ENCODE measurements around the gene PDGFB.
"Not testable (repeated sequence)": the region's sequence is repeated elsewhere in the genome, so short reads cannot be mapped to it uniquely, and the experiment has no call there.

PDGFB gene

DNA sequence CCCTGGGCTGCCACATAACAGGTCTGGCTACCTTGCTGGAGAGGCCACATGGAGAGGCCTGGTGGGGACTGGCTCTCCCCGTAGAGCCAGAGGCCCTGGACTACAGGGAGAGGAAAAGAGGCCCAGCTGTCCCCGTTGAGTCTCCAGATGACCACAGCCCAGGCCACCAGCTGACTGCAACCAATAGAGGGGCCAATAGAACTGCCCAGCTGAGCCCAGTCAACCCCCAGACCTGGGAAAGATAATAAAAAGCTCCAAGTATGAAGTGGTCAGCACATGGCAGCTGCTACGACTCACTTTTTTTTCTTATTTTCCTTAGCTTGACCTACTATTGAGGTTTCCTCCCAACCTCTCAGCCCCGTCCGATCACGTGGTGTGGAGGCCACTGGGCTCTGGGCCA lies 18.4 kb downstream of the PDGFB start:
- no peak for DNase-seq (ENCODE audit: low read depth)

DNA sequence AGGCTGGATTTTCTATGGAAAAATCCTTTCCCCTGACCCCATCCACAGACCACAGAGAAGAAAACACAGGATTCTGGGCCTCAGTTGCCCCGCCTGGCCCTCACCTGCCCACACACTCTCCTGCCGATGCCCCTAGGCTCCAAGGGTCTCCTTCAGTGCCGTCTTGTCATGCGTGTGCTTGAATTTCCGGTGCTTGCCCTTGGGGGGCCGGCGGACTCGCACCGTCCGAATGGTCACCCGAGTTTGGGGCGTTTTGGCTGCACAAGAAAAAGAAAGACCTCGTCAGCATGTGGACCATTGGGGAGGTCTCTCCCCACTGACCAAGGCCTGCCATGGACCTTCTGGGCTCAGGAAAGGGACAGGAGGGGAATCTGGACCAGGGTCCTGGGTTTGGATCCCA lies 19.2 kb downstream of the PDGFB start:
- no peak for DNase-seq (ENCODE audit: low read depth)

DNA sequence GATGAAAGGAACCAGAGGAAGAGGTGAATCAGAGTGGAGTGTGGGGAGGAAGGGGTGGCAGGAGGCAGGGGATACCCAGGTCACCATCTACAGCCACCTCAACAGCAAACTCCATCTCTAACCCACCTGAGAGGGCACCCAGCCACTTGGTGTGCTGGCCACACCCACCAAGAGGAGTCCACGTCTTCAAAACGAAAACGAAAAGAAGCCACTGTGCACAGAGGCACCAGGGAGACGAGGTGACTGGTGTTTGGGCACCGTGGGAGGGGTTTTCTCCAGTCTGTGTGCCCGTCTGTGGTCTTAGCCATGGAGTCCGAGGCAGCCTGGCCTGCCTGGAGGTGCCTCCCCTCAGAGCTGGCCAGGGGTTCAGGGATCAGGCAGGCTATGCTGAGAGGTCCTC lies 20.2 kb downstream of the PDGFB start:
- no peak for DNase-seq (ENCODE audit: low read depth)

DNA sequence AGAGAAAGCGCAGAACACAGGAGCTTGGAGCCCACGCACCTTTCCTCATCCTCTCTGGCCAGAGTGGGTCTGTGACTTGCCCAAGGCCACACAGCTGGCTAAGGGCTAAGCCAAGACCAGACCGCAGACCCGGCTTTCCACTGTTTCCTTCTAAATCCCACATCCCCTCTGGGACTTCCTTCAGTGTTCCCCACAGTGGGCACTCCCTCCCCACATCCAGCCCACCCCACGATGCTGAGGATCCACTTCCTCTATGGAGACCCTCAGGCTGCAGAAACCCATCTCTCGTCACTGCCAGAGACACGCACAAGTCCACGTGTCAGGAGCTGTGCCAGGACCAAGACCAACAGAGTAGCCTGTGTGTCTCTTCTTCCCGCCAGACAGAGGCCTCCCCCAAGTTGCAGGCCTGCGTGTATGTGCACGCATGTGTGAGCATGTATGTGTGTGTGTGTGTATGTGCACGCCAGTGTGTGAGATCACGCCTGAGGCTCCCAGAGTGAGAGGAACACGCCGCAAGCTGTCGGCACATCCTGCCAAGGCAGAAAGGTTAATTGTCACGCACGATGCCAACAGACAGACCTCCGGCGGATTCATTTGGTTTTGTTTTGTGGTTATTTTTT lies 21.6 kb downstream of the PDGFB start:
- DNase-seq (ENCODE audit: low read depth), result no peak

DNA sequence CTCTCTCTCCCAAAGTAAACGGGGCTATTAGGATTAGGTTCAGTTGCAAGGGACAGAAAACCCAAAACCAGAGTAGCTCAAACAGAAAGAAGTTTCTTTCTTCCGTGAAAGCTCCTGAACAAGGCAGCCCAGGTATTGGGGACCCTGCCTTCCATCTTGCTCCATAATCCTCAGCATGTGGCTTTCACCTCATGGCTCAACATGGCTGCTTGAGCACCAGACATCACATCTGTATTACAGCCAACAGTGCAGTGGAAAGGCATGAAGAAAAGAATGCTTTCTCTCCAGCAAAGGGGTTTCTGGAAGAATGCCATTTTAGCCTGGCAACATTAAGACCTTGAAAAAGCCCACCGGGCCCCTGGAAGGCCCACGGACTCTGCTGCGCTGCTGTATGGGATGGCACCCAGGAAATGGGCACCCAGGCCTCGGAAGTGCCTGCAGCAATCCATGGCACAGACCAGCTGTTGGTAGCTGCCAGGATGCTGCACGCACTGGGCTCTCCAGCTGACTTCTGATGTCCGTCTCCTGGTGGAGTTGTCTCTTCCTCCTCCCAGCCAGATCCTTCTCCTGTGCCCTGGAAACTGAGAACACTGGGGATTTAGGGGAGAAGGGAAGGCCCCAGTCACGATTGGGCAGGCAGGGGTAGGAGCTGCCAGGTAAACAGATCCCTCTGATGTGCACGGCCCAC lies 22.6 kb downstream of the PDGFB start:
- DNase-seq (ENCODE audit: low read depth), result no peak

DNA sequence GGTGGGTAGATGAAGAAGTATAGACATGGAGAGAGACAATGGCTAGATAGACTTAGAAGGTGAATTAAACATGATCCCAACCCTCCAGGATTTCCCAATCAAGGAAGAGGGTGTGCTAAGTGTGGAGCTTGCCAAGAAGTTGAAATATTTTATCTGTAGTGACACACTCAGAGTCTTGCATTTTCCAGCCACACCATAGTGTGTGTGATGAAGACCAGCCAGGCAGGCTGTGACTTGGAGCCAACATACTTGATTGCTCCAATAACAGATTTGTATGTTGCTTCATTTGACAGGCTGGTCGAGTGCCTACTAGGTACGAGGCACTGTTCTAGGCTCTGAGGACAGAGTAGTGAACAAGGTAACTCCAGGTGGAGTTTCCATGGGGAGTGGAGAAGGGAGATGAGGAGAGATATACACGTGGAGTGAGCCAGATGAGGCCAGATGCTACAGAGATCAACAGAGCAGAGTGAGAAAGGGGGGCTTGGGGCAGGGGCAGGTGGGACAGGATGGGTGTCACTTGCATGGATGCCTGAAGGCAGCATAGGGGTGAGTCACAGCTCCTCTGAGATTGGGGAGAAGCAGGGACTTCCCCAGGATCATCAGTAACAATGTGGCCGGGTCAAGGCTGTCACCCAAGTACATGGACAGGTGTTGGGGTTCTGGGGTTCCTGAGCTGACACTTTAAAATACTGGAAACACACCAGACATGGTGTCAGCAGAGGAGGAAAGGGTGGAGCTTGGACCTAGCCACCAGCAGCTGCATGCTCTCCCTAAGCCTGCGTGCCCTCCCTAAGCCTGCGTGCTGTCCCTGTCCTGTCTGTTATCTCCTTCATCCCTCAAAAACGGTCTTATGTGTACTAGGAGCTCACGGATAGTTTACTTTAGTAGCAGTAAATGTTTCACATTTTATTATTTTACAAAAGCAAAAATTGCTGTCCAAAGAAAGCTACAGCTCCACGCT lies 23.6 kb downstream of the PDGFB start:
- DNase-seq (ENCODE audit: low read depth), result no peak

DNA sequence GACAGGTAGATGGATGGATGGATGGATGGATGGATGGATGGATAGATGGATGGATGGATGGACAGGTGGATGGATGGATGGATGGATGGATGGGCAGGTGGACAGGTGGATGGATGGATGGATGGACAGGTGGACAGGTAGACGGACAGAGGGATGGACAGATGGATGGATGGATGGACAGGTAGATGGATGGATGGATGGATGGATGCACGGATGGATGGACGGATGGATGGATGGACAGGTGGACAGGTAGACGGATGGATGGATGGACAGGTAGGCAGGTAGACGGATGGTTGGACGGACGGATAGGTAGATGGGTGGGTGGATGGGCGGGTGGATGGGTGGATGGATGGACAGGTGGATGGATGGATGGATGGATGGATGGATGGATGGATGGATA lies 24.3 kb downstream of the PDGFB start:
- no peak for DNase-seq (ENCODE audit: low read depth)

DNA sequence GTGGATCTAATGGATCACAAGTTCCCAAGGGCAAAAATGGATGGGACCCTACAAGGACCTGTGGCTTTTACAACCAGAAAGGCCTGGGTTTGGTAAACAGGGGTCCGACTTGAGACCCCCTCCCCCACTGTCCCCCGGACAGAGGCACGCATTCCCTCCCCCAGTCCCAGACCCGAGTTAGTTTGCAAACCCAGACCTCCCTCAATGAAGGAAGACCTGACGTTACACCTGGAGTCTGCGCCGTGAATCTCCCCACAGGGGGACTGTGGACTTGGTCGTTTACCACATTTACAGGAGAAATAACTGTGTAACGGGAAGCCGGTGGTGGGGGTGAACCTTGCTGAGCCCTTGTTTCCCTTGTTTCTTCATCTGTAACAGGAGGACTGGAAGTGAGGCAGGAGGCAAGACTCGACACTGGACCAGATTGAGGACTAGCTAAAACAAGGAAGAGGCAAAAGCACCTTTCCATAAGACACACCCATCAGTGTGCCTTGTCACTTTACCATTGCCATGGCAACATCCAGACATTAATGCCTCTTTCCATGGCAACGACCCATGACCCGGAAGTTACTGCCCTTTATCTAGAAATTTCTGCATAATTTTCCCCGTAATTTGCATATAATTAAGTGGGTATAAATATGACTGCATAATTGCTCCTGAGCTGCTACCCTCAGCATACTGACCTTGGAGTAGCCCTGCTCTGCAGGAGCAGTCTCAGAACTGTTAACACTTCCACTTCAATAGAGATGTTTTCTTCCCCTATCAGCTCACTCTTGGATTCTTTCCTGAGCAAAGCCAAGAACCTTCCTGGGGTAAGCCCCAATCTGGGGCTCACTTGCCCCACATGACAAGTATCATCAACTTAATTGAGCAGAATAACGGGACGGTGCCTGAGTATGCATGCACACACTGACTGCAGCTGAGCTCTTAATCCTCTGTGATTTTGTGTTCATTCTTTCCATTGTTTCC lies 25.4 kb downstream of the PDGFB start:
- DNase-seq (ENCODE audit: low read depth), result no peak

DNA sequence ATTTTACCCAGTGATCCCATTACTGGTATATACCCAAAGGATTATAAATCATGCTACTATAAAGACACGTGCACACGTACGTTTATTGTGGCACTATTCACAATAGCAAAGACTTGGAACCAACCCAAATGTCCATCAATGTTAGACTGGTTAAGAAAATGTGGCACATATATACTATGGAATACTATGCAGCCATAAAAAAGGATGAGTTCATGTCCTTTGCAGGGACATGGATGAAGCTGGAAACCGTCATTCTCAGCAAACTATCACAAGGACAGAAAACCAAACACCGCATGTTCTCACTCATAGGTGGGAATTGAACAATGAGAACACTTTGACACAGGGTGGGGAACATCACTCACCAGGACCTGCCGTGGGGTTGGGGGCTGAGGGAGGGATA lies 26.4 kb downstream of the PDGFB start:
- not testable (repeated sequence) for DNase-seq (ENCODE audit: low read depth)

DNA sequence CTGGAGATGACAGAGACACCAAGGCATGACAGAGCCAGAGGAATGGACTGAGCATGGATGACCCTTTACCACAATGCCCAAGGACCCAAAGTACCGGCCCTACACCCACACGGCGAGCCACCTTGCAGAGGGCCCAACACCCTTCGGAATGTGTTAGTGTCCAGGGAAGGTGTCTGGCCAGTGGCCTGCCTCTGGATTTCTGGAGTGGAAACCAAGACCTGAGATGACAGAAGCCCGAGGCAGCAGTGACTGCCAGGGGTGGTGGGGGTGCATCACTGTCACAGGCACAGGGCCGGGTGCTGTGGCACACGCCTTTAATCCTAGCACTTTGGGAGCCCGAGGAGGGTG lies 28.7 kb downstream of the PDGFB start:
- DNase-seq (ENCODE audit: low read depth), result no peak

DNA sequence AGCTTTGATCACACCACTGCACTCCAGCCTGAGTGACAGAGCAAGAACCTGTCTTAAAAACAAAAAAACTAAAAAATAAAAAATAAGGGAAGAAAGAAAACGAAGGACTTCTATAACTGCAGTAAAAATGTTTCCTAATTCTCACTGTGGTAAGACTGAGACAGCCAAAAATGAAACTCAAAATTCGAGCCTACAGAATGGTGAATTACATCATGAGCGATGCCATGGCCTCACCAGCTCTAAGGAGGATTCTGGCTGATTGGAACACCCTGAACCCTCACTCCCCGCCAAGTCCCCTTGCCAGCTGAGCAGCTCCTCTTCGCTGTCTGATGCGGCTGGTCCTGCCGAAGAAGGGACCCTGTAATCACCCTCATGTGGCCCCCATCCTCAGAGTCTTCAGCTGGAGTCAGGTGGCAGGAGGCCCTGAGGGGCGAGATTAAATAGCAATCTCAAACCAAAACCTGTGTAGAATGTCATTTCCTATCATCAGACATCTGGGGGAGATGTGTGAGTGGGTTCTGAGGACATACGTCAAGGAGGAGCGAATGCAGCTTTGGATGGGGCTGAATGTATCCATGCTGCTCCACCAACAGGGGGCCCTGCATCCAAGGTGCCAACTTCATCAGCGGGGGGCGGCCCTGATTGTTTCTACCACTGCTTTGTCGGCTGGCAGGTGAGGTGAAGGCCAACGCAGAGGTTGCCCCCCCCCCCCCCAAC lies 29.2 kb downstream of the PDGFB start:
- no peak for DNase-seq (ENCODE audit: low read depth)

DNA sequence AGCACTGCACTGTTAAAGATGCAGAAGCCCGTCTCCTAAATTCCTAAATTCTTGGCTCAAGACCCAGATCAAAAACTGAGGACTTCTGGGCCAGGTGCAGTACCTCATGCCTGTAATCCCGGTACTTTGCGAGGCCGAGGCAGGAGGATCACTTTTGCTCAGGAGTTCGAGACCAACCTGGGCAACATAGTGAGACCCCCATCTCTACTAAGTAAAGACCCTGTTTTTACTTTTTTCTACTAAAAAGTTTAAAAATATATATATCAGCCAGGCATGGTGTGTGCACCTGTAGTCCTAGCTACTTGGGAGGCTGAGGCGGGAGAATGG lies 29.7 kb downstream of the PDGFB start:
- DNase-seq (ENCODE audit: low read depth), result no peak

DNA sequence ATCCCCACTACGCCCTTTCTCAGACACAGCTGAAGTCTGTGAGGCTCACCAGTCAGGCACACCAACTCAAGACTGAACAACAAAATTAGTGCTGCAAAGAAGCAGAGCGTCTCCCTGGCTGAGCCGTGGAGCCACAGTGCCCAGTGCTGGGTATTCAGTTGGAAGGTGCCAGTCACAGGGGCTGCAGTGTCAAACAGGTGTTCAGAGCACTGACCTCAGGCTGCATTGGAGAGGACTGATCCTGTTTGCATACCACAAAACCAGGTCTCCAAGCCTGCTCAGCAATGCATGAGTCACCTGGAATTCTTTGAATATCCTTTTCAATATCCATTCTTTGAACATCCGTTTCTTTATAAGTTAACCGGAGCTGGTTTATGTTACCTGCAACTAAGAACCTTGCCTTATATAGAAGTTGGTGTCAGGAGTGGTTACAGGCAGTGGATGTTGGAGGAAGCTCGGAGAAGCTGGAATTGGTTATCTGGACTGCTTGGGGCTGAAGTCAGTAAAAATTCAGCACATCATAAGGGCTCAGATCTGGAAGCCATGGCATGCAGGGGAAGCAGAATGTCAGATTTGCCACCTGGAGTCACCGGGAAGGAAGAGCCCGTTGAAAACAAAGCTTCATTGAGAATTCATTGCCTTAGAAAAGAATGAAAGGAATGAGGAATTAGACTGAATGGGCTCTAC lies 30.3 kb downstream of the PDGFB start:
- no peak for DNase-seq (ENCODE audit: low read depth)

DNA sequence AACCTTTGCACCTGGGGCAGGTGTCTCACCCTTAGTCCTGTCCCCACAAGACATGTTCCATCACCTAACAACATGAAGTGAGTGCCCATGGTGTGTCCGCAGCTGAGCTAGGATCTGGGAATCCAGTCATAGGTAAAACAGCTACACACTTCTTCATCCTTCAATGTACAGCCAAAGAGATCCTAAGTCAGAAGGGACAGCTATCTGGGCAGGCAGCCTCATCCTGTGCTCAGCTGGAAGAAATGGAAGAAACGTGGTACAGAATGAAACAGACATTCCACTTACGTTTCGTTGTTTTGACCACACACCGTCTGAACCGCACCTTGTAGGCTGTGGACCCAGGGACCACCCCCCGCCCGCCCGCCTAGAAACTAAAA lies 30.8 kb downstream of the PDGFB start:
- DNase-seq (ENCODE audit: low read depth), result no peak

DNA sequence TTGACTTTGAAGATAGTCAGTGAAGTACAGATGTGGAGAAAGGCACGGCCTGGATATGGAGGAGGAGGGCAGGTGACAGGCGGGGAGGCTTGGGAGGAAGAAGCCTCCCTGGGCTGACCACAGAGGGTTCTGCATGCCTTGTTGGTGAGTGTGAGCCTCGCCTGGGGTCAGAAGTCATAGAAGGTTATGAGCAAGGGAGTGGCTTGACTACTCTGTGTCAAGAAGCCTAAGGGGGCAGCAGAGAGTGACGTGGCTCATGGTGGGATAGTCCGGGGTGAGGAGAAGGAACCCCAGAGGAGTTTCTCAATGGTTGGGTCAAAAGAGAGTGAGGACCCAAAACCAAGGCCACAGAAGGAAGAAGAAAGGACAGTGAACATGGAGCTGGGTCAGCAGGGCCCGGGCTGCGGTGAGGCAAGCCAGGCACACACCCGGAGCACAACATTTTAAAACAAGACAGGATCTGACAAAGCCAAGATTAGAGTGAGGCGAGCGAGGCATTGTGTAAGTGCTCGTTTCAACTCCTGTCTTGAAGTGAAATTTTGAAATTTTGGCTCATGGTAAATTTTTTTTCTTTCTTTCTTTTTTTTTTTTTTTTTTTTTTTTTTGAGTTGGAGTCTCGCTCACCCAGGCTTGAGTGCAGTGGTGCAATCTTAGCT lies 31.9 kb downstream of the PDGFB start:
- no peak for DNase-seq (ENCODE audit: low read depth)

DNA sequence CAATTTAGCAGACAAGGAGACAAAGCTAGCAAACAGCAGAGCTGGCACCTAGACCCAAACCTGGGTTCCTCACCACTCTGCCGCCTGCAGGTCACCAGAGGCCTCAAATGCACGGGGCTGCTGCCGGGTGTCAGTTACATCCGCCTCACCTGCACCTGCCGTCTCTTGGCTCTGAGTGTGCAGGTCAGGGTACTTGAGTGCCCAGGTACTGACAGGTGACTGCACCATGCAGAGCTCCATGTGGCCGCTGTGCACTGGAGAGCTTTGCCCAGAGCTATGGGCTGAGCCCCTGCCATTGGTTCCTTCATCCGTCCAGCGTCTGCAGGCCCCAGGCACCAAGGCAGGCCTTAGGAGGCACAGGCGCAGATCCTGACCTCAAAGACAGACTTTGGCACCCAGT lies 35.0 kb downstream of the PDGFB start:
- DNase-seq (ENCODE audit: low read depth), result no peak

DNA sequence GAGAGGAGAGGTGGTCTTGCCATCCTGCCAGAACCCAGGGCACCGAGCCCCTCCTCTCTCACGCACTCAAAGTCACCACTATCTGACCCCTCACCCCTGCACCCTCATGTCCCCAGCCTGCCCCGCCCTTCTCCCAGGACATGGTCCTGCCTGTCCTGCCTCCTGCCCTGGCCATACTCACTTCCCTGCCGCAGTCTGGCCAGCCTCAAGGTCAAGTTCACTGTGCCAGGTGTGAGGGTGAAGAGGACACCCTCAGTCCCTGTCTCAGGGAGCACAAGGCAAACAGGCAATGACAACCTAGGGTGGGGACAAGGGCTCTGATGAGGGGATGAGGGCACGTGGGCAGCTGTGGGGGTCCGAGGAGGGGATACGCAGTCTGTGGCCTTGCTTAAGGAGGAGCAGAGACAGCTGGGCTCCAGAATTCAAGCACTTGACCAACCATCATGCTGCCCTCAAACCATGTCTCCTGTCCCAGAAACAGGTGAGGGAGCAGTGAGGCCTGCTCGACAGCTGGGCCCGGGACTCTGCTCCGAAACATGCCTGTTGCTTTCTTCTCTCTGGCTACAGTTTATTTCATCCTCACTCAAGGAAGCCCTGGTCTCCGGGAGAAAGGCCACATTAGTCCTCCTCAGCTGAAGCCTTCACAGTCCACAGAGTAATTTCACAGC lies 36.6 kb downstream of the PDGFB start:
- no peak for DNase-seq (ENCODE audit: low read depth)

DNA sequence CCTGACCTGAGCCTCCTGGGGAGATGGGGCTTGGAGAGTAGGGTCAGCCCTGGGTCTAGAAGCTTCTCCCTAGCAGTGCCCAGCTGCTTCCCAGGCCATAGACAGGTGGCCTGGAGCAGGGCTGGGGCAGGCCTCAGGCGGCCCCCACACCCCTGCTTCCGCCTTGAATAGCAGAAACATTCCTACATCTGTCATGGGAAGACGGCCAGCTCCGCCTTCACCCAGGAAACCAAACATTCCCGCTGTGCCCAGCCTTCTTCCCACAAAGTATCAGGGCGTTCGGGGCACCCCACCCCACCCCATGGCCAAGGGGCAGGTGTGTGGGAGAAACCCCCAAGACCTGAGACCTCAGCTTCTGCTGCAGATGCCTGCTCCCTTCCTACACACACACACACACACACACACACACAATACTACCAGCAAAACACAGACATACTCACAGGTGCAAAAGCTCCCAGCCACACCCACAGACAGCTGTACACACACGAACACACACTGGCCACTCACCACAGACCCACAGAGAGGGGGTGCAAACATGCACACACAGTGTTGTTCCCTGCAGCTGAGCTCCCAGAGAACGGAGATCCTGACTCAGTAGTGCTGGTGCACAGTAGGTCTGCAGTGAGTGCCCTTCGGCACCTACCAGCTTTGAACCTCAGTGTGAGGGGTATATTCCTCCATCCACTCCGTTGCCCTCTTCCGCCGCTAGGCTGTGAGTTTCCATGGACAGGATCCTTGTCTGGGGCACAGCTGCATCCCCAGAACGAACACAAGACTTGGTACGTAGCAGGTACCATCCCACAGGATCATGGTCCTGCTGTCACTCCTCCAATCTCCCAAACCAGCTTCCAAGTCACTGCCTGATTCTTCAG lies 37.4 kb downstream of the PDGFB start:
- no peak for DNase-seq (ENCODE audit: low read depth)

DNA sequence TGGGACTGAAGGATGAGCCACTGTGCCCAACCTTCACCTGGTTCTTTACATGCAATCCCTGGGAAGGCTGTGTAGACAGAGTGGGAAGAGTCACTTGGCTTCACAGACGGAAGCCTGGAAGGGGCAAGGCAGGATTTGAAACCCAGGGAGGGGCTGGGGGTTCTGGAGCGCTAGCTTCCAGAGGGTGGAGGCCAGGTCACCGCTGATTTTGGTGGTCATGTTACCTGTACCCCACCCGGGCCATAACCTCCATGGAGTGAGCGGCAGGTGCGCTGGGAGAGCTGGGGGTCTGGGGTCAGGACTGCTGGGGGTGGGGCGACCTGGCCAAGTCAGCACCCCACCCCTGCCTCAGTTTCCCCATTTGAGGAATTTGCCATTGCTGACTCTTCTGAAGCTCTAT lies 38.3 kb downstream of the PDGFB start:
- no peak for DNase-seq (ENCODE audit: low read depth)

All from activated T-cell treated with anti-CD3 and anti-CD28 coated beads for 1 hour (primary cell).